Coronary artery (tissue), 2 donors: ENCODE measurements around the gene CMIP.

Source experiments
- DNase-seq: peaks from one replicate; pipeline ENCODE4 v3.0.0-alpha.2; 2017; ENCODE audit warnings: low spot score
- H3K27ac ChIP-seq, 2 donors: fragments of 200-600 bp; sonication (generic); one replicate each; pipeline ENCODE4 v1.5.1; 2016 to 2019
- H3K4me3 ChIP-seq: fragments of 200-600 bp; sonication (generic); 2 replicates; pipeline ENCODE4 v1.5.1; 2016; ENCODE audit warnings: mild to moderate bottlenecking, moderate library complexity
- CTCF ChIP-seq: fragments of 200-600 bp; sonication (generic); IDR thresholded peaks from one replicate; pipeline ENCODE4 v1.5.1; 2019; ENCODE audit warnings: antibody characterized with exemption

CMIP gene

GRCh38 chr16:81592353-81592866 lies 147.8 kb downstream of the CMIP start:
- DNase-seq = no peak
- H3K27ac ChIP-seq = no peak overlapping the region
- no peak overlapping the region for H3K4me3 ChIP-seq
- TF ChIP-seq CTCF = no peak

GRCh38 chr16:81593481-81593880 lies 148.9 kb downstream of the CMIP start:
- no peak overlapping the region for H3K27ac ChIP-seq
- no peak overlapping the region for H3K4me3 ChIP-seq
- DNase-seq = no peak
- TF ChIP-seq CTCF = no peak

- H3K27ac ChIP-seq = no peak overlapping the region
- no peak overlapping the region for H3K4me3 ChIP-seq
- no peak for TF ChIP-seq CTCF
- DNase-seq = no peak
Observed at GRCh38 chr16:81595629-81596292, 151.2 kb downstream of the CMIP start.

- no peak overlapping the region for H3K4me3 ChIP-seq
- H3K27ac ChIP-seq = no peak overlapping the region
- no peak for DNase-seq
- TF ChIP-seq CTCF = no peak
Observed at GRCh38 chr16:81597079-81597658, 152.6 kb downstream of the CMIP start.

GRCh38 chr16:81598083-81598482 lies 153.5 kb downstream of the CMIP start:
- no peak for DNase-seq
- TF ChIP-seq CTCF = no peak
- Histone ChIP-seq H3K4me3 (no peak overlapping the region), H3K27ac (no peak overlapping the region)

- H3K27ac ChIP-seq = no peak overlapping the region
- no peak overlapping the region for H3K4me3 ChIP-seq
- no peak for DNase-seq
- TF ChIP-seq CTCF = no peak
Observed at GRCh38 chr16:81599034-81599744, 154.6 kb downstream of the CMIP start.
